Kidney (tissue), 14 donors: ENCODE data around the gene SCAI. TPM values are rescaled to one million over a fixed set of nuclear protein-coding genes. Genes with fewer than 3 reads are reported as not detected.
"Not testable (repeated sequence)": the region's sequence is repeated elsewhere in the genome, so short reads cannot be mapped to it uniquely, and the experiment has no call there.

Experiments used
- DNase-seq, 5 donors: peaks; one replicate each; pipeline ENCODE4 v3.0.0-alpha.2; 2013 to 2020
- FAIRE-seq: peaks from 2 replicates; lab custom pipeline; 2012; peaks lifted over from hg19 to GRCh38; lab: Jason Lieb, UNC
- H3K27ac ChIP-seq, 2 donors: one replicate each; pipeline ENCODE4 v1.7.0; 2013; ENCODE audit warnings: low read depth in 2 of 2, low read length in 2 of 2, inconsistent platforms in 1 of 2
- H3K27me3 ChIP-seq: one replicate; pipeline ENCODE4 v1.7.1; 2013; ENCODE audit warnings: low read length, inconsistent platforms; ENCODE audit not compliant: control insufficient read depth, insufficient read depth
- H3K36me3 ChIP-seq, 3 donors: one replicate each; pipeline versions ENCODE4 v1.7.0 to v1.7.1; 2013; ENCODE audit warnings: low read length in 3 of 3, control low read depth in 1 of 3, inconsistent platforms in 1 of 3; ENCODE audit not compliant: insufficient read depth in 3 of 3, control insufficient read depth in 2 of 3
- H3K4me1 ChIP-seq, 3 donors: one replicate each; pipeline versions ENCODE4 v1.7.0 to v1.7.1; 2013; ENCODE audit warnings: low read length in 3 of 3, inconsistent platforms in 1 of 3, low read depth in 1 of 3; ENCODE audit not compliant: control insufficient read depth in 2 of 3, insufficient read depth in 2 of 3
- H3K4me3 ChIP-seq, 3 donors: one replicate each; pipeline versions ENCODE4 v1.7.0 to v1.8.1; 2013; ENCODE audit warnings: low read length in 3 of 3, control low read depth in 1 of 3, inconsistent platforms in 1 of 3
- H3K9ac ChIP-seq, 3 donors: one replicate each; pipeline versions ENCODE4 v1.7.0 to v1.7.1; 2013; ENCODE audit warnings: low read length in 3 of 3, control low read depth in 1 of 3, inconsistent platforms in 1 of 3
- H3K9me3 ChIP-seq, 3 donors: one replicate each; pipeline versions ENCODE4 v1.7.0 to v1.7.1; 2013; ENCODE audit warnings: low read length in 3 of 3, control low read depth in 1 of 3, inconsistent platforms in 1 of 3; ENCODE audit not compliant: control insufficient read depth in 2 of 3, insufficient read depth in 1 of 3
- intact Hi-C: fragments of 100-400 bp; cut with DNase I; formaldehyde crosslinking; loops from one replicate; pipeline ENCODE4 v1.11.1; 2022
- polyA plus RNA-seq: library from polyadenylated mRNA; stranded (reverse); fragments of 350-450 nt; fragmentation: Illumina TruSeq; extraction: RNeasy Lipid Tissue Mini Kit (QIAGEN cat#74804); gene quantifications from one replicate; pipeline ENCODE4 v1.2.3, GENCODE V29; 2014; ENCODE audit warnings: low read depth, low replicate concordance; ENCODE audit not compliant: insufficient read depth
- total RNA-seq: library from RNA; stranded (reverse); fragmentation: NEBNext Ultra II Directional; extraction: Animal tissue kit (Norgen Biotek cat#: 25700); gene quantifications from one replicate; pipeline ENCODE4 v1.2.1, GENCODE V29; 2021
- TF ChIP-seq, protein P1 (sequence below): IDR thresholded peaks from 3 replicates; pipeline ENCODE4 v1.5.1; 2012; ENCODE audit warnings: mild to moderate bottlenecking, moderate library complexity, borderline replicate concordance; ENCODE audit not compliant: insufficient read depth; ENCODE audit errors: extremely low read depth
- donor health status: control.
- donor health status: control.
- donor health status: control.
- donor health status: control.
- donor health status: control.
- donor health status: DM: yes; HTN: yes; CAD: no.
- donor health status: Normal renal cell carcinoma (clear cell type).

SCAI gene
- total and polyA plus RNA-seq, 2 donors from 2014 or later: 1.4 to 6.9 TPM

DNA sequence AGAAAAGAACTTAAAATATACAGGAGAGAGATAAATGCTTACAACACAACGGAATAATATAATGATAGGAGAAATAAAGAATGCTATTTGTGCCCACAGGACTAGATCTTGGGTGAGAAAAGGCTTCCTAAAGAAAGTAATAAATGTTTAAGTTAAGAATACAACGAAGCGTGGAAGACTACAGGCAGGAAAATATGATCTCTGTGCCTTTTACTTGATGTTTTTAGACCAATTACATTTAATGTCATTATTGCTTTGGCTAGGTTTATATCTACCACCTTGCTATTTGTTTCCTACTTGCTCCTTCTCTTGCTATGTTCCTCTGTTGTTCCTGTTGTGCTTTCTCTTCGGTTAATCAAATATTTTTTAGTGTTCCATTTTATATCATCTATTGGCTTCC is 122.3 kb downstream of the SCAI start:
- TF ChIP-seq, protein P1, sequence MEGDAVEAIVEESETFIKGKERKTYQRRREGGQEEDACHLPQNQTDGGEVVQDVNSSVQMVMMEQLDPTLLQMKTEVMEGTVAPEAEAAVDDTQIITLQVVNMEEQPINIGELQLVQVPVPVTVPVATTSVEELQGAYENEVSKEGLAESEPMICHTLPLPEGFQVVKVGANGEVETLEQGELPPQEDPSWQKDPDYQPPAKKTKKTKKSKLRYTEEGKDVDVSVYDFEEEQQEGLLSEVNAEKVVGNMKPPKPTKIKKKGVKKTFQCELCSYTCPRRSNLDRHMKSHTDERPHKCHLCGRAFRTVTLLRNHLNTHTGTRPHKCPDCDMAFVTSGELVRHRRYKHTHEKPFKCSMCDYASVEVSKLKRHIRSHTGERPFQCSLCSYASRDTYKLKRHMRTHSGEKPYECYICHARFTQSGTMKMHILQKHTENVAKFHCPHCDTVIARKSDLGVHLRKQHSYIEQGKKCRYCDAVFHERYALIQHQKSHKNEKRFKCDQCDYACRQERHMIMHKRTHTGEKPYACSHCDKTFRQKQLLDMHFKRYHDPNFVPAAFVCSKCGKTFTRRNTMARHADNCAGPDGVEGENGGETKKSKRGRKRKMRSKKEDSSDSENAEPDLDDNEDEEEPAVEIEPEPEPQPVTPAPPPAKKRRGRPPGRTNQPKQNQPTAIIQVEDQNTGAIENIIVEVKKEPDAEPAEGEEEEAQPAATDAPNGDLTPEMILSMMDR: no peak
- no peak overlapping the region for H3K27ac ChIP-seq
- no peak for FAIRE-seq
- H3K4me3 ChIP-seq: no peak overlapping the region
- H3K27me3 ChIP-seq: no peaks in the 10 kb centered on the region
- H3K9me3 ChIP-seq: no peaks in the 10 kb centered on the region
- peaks cover 0 to 6% (median 2%) of the 10 kb centered on the region in 3 donors for H3K36me3 ChIP-seq
- H3K9ac ChIP-seq: no peak overlapping the region
- intact Hi-C loops: no loop called here
- no peaks in the 10 kb centered on the region for H3K4me1 ChIP-seq
- DNase-seq: no peak

DNA sequence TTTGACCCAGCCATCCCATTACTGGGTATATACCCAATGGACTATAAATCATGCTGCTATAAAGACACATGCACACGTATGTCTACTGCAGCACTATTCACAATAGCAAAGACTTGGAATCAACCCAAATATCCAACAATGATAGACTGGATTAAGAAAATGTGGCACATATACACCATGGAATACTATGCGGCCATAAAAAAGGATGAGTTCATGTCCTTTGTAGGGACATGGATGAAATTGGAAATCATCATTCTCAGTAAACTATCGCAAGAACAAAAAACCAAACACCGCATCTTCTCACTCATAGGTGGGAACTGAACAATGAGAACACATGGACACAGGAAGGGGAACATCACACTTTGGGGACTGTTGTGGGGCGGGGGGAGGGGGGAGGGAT is 127.7 kb downstream of the SCAI start:
- intact Hi-C loops, H3K4me1 ChIP-seq, FAIRE-seq, DNase-seq, H3K27ac ChIP-seq, H3K4me3 ChIP-seq, H3K9ac ChIP-seq, H3K9me3 ChIP-seq, H3K27me3 ChIP-seq, H3K36me3 ChIP-seq: not testable (repeated sequence)

DNA sequence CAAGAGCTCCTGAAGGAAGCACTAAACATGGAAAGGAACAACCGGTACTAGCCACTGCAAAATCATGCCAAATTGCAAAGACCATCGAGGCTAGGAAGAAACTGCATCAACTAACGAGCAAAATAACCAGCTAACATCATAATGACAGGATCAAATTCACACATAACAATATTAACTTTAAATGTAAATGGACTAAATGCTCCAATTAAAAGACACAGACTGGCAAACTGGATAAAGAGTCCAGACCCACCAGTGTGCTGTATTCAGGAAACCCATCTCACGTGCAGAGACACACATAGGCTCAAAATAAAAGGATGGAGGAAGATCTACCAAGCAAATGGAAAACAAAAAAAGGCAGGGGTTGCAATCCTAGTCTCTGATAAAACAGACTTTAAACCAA is 131.3 kb downstream of the SCAI start:
- H3K27me3 ChIP-seq, FAIRE-seq, H3K36me3 ChIP-seq, DNase-seq, H3K4me1 ChIP-seq, H3K9ac ChIP-seq, H3K27ac ChIP-seq, H3K4me3 ChIP-seq, intact Hi-C loops, H3K9me3 ChIP-seq: not testable (repeated sequence)

DNA sequence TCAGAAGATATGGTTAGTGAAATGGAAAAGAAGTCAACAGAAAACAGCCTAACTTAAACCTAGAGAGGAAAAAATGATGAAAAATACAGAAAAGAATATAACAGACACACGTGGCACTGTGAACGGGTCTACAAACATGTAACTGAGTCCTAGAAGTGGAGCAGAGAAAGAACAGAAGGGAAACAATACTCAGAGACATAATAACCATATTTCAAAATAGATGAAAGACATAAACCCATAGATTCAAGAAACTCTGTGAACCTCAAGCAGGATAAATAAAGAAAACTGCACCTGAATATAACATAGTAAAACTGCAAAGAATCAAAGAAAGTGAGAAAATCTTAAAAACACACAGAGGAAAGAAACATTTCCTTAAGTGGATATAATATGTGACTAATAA is 134.7 kb downstream of the SCAI start:
- Histone ChIP-seq H3K9ac (no peak overlapping the region), H3K4me3 (no peak overlapping the region), H3K9me3 (no peaks in the 10 kb centered on the region), H3K27ac (no peak overlapping the region), H3K27me3 (no peaks in the 10 kb centered on the region), H3K36me3 (no peaks in the 10 kb centered on the region), H3K4me1 (no peaks in the 10 kb centered on the region)
- FAIRE-seq (no peak), DNase-seq (no peak)
- intact Hi-C loops: no loop called here
- TF ChIP-seq, protein P1: no peak

DNA sequence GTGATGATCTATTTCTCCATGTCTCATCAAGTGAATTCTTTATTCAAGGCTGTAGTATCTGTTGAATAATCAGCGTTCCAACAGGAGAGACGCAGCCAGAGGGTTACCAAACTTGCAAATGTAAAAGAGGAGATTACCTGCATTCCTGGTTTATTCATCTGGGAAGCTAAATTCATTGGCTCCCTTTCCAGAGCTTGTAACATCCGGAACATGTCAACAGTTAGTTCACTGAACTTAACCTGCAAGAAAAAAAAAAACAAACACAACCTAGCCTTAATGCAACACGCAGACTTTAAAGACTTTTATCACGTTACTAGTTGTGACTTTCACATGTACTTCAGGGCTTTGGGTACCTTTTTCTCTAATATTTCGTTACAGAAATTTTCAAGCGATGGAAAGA is 140.0 kb downstream of the SCAI start:
- H3K9ac ChIP-seq: no peak overlapping the region
- no peak overlapping the region for H3K27ac ChIP-seq
- H3K36me3 ChIP-seq: no peaks in the 10 kb centered on the region
- no peak overlapping the region for H3K4me3 ChIP-seq
- H3K9me3 ChIP-seq: no peaks in the 10 kb centered on the region
- no peaks in the 10 kb centered on the region for H3K27me3 ChIP-seq
- TF ChIP-seq, protein P1: no peak
- DNase-seq (no peak), FAIRE-seq (no peak)
- intact Hi-C loops: no loop called here
- H3K4me1 ChIP-seq: no peaks in the 10 kb centered on the region
